PC-3 (cell line): ENCODE measurements around the gene CDC5L.

Experiments used
- EZH2phosphoT487 ChIP-seq: fragments of 300-600 bp; sonication (generic); IDR thresholded peaks from 2 replicates; pipeline ENCODE4 v1.6.1; 2018; ENCODE audit warnings: mild to moderate bottlenecking, antibody characterized with exemption, low read length, borderline replicate concordance
- TF ChIP-seq, protein P1 (sequence below): fragments of 300-600 bp; sonication (generic); conservative IDR thresholded peaks from 2 replicates; pipeline ENCODE4 v1.5.1; 2017; ENCODE audit warnings: antibody characterized with exemption, low read depth, mild to moderate bottlenecking, low read length

GRCh38 chr6:44453146-44453545 is 65.6 kb downstream of the CDC5L start:
- TF ChIP-seq, protein P1, sequence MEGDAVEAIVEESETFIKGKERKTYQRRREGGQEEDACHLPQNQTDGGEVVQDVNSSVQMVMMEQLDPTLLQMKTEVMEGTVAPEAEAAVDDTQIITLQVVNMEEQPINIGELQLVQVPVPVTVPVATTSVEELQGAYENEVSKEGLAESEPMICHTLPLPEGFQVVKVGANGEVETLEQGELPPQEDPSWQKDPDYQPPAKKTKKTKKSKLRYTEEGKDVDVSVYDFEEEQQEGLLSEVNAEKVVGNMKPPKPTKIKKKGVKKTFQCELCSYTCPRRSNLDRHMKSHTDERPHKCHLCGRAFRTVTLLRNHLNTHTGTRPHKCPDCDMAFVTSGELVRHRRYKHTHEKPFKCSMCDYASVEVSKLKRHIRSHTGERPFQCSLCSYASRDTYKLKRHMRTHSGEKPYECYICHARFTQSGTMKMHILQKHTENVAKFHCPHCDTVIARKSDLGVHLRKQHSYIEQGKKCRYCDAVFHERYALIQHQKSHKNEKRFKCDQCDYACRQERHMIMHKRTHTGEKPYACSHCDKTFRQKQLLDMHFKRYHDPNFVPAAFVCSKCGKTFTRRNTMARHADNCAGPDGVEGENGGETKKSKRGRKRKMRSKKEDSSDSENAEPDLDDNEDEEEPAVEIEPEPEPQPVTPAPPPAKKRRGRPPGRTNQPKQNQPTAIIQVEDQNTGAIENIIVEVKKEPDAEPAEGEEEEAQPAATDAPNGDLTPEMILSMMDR, result no peak
- no peak for TF ChIP-seq EZH2phosphoT487
